Lower leg skin (tissue), 4 donors: Measurements from ENCODE around the gene FCHO2. TPM values are rescaled to one million over a fixed set of nuclear protein-coding genes. Genes with fewer than 3 reads are reported as not detected.

Source experiments
- DNase-seq, 2 donors: peaks; one replicate each; pipeline ENCODE4 v3.0.0-alpha.2; 2019; ENCODE audit warnings: low spot score in 2 of 2
- H3K4me3 ChIP-seq: fragments of 200-600 bp; sonication (generic); 2 replicates; pipeline ENCODE4 v1.5.1; 2017; ENCODE audit warnings: mild to moderate bottlenecking, low read depth; ENCODE audit not compliant: poor library complexity, severe bottlenecking
- CTCF ChIP-seq, 3 donors: fragments of 450-650 bp; IDR thresholded peaks; one replicate each; pipeline ENCODE4 v1.5.1; 2016; ENCODE audit warnings: antibody characterized with exemption in 3 of 3, mild to moderate bottlenecking in 3 of 3, moderate library complexity in 2 of 3
- POLR2A ChIP-seq, 2 donors: fragments of 450-650 bp; IDR thresholded peaks; one replicate each; pipeline ENCODE4 v1.6.1; 2016 to 2017; ENCODE audit warnings: antibody characterized with exemption in 2 of 2, mild to moderate bottlenecking in 1 of 2, moderate library complexity in 1 of 2
- WGBS, 2 donors: methylation state at CpG; one replicate each; pipeline ENCODE4 v1.1.5; 2018; 5-methylcytosine and 5-hydroxymethylcytosine counted together
- intact Hi-C: fragments of 100-400 bp; cut with DNase I; formaldehyde crosslinking; loops from one replicate; pipeline ENCODE4 v1.15.0; 2023; ENCODE audit warnings: low total_unique reads
- total RNA-seq, 4 donors: library from RNA; depleted of rRNA; stranded (reverse); fragments of >200 nt; gene quantifications; one replicate each; pipeline ENCODE4 v1.1.0, GENCODE V29; 2016

Gene FCHO2
- total RNA-seq, 4 donors from 2014 or later, result 22.1 to 30.7 (median 30.1) TPM

- intact Hi-C loops, result no loop called here
- TF ChIP-seq POLR2A (IDR thresholded peaks at IDR 0.05) (no peak), CTCF (IDR thresholded peaks at IDR 0.05) (no peak)
- DNase-seq, result no peak
- no peak overlapping the region for H3K4me3 ChIP-seq
These were observed 88.7 kb downstream of the FCHO2 start for GRCh38 chr5:73044546-73044945.

GRCh38 chr5:73045623-73046022, 89.8 kb downstream of the FCHO2 start:
- 96% methylated on average over 1 of the region's 1 CpG for WGBS, 2 donors
- no peak overlapping the region for H3K4me3 ChIP-seq
- TF ChIP-seq CTCF (IDR thresholded peaks at IDR 0.05), result no peak
- intact Hi-C loops, result no loop called here
- no peak for DNase-seq

GRCh38 chr5:73061593-73061992, 105.8 kb downstream of the FCHO2 start:
- 91 to 94% methylated on average over 2 of the region's 2 CpGs for WGBS, 2 donors
- DNase-seq, result no peak
- intact Hi-C loops, result no loop called here
- no peak overlapping the region for H3K4me3 ChIP-seq
- no peak for TF ChIP-seq POLR2A (IDR thresholded peaks at IDR 0.05)
- TF ChIP-seq CTCF (IDR thresholded peaks at IDR 0.05), result no peak

GRCh38 chr5:73066466-73066865, 110.6 kb downstream of the FCHO2 start:
- H3K4me3 ChIP-seq, result no peak overlapping the region
- DNase-seq, result no peak
- intact Hi-C loops, result no loop called here
- TF ChIP-seq POLR2A (IDR thresholded peaks at IDR 0.05) (no peak), CTCF (IDR thresholded peaks at IDR 0.05) (no peak)
- 75% methylated on average over 2 of the region's 2 CpGs for WGBS, 2 donors

- DNase-seq, result no peak
- intact Hi-C loops, result no loop called here
- WGBS, 2 donors, result 86 to 95% methylated on average over 1 of the region's 1 CpG
- no peak overlapping the region for H3K4me3 ChIP-seq
- no peak for TF ChIP-seq POLR2A (IDR thresholded peaks at IDR 0.05)
- no peak for TF ChIP-seq CTCF (IDR thresholded peaks at IDR 0.05)
These were observed 111.4 kb downstream of the FCHO2 start for GRCh38 chr5:73067213-73067612.

- DNase-seq, result no peak
- WGBS, 2 donors, result 69 to 97% methylated on average over 4 of the region's 4 CpGs
- intact Hi-C loops, result no loop called here
- no peak overlapping the region for H3K4me3 ChIP-seq
- no peak for TF ChIP-seq CTCF (IDR thresholded peaks at IDR 0.05)
- TF ChIP-seq POLR2A (IDR thresholded peaks at IDR 0.05), result no peak
These were observed 125.3 kb downstream of the FCHO2 start for GRCh38 chr5:73081093-73081492.
